Fibroblast of skin of left biceps (primary cell): ENCODE data around the gene ATG2A.
A peak's percentile ranks its signal among the peaks of the same experiment; 100 is the strongest.

Source experiments
- DNase-seq, 2 experiments: peaks; one replicate each; pipeline ENCODE4 v3.0.0-alpha.2; 2013; ENCODE audit warnings: low read depth in 2 of 2

Gene ATG2A

GRCh38 chr11:64916775-64917662 is at the start of gene ATG2A:
TSS of gene ATG2A (minus strand) at chr11:64917209. CDS start at chr11:64917135, 74 bp downstream.
- peak; percentile 99 for DNase-seq

- DNase-seq: no peak
These were observed 46.1 kb upstream of the ATG2A start for GRCh38 chr11:64963072-64963631.

DNA sequence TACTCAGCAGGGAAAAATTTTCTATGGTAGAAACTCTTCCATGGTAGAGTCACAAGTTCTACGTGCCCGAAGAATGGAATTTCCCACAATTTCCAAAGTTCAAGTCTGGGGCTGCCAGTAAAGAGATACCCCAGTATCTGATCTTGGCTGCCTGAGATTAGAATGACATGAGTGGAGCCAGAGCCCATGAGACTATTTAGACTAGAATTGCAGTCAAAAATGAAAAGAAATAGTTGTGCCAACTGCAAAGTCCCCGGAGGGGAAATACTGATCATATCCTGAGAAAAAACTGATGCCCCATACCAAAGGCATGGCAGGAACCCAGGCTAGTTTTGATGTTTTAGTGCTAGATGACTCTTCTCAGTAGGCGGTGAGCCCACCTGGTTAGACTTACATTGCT is 43.7 kb upstream of the ATG2A start:
- no peak for DNase-seq

DNA sequence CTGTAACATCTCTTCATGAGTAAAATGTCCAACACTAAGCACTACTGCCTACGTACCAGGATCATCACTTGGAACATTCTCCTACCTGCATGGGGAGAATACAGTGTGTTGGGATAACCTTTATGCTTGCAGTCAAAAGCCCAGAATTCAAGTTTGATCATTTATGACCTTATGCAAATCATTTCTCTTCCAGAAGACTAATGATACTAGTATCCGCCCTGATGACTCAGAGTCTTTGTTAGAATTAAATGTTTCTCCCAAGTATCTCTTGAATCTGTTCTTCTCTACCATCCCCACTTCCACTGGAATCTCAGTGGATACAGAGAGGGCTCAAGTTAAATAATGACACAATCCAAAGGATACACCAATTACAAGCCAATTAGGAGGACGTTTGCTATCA is 42.5 kb upstream of the ATG2A start:
- no peak for DNase-seq

- DNase-seq: no peak
These were observed 37.2 kb upstream of the ATG2A start for GRCh38 chr11:64954201-64954600.

- no peak for DNase-seq
These were observed 34.5 kb upstream of the ATG2A start for GRCh38 chr11:64951529-64951928.

GRCh38 chr11:64947208-64947814 is 30.3 kb upstream of the ATG2A start:
- no peak for DNase-seq

- no peak for DNase-seq
These were observed 19.5 kb upstream of the ATG2A start for GRCh38 chr11:64936539-64936938.

DNA sequence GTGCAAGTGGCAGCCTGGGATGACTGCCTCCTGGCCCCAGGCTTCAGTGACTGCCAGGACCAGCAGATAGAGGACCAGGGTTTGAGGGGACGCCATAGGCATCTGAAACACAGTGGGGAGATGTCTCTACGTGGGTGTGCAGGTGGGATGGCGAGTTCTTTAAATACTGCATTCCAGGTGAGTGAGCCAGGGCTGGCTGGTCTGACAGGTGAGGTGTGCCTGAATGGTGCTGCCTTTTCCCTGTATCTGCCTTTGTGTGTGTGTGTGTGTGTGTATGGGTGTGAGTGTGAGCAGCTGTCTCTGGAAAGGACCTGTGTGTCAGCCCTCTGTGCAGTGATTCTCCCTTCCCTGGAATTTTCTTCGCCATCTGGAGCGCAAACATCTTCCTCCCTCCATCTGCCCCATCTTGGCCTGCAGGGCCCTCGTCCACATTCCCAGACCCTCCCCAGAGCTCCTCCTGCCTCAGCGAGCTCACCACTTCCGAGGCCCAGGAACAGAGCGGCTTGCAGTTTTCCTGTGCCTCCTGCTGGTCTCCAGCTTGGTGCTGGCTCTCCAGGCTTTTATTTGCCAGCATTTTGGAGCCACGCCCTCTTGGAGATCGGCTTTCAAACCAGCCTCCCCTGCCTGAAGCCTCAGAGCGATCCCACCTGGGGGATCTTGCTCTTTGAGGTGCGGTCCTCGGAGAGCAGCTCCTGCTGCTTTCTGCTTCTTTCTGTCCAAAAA is 18.5 kb upstream of the ATG2A start, which contains the start of gene GPHA2:
Gene GPHA2, minus strand, starts transcription at position 535 of the 723 bp plus-strand sequence. Its CDS starts 433 bp downstream, at position 102.
- DNase-seq: peak; percentile 6

DNA sequence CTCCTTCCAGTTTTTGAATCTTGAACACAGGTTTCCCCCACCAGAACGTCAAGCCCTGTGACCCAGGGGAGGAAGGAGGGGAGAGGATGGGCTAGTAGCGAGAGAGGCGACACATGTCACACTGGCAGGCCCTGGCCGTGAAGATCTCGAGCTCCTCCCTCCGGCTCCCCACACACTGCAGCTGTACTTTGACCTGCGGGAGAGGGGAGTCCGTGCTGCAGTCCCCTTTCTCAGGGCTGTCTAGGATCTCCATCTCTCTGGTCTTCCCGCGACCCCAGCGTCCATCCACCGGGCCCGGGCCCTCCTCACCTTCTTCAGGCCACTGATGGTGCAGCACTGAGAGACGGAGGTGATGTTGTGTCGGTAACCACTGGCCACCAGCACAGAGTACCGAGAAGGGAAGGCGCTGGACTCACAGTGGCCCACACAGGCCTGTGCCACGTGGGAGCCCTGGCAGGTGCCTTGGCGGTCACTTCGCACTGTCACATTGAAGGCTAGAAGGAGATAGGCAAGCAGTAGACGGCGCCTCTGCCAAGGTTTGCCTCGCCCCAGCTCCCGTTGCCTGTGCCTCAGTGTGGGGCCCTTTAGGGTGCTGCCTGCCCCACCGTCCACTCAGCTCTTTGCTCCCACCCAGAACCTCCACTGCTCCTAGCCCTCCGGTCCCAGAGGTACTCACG is 17.8 kb upstream of the ATG2A start:
- DNase-seq: no peak

DNA sequence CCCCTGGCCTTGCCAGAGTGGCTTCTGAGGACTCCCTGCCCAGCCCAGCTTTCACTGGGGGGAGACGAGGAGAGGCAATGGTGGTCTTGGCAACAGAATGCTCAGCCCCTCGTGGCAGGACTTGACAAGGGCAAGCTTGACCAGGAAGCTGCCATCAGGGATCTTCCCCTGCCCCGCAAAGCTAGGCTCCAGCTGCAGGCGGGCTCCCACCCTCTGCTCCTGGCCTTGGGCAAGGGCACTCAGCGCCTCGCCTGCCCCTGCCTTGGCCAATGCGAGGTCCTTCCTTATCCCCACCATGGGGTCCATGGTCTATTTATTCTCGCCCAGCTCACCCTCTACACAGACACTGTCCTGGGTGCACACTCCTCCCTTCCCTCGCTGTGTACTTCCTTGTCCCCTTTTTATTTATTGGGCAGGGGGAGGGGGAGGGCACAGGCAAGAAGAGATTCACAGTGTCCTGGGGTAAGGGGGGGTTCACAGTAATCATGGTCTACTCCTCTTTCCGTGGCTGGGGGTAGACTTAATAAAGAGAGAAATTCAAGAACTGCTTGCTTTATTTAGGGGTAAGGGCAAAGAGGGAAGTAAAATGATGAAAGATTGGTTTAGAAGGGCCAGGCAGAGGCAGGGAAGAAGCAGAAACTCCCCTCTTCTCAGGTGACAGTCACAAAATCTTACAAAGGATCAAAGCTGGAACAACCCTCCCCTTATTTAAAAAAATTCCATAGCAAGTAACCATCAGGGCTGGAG is 17.1 kb upstream of the ATG2A start:
- DNase-seq: no peak

GRCh38 chr11:64933213-64933934 is 16.4 kb upstream of the ATG2A start:
- no peak for DNase-seq

GRCh38 chr11:64932324-64932723 is 15.3 kb upstream of the ATG2A start:
- no peak for DNase-seq

DNA sequence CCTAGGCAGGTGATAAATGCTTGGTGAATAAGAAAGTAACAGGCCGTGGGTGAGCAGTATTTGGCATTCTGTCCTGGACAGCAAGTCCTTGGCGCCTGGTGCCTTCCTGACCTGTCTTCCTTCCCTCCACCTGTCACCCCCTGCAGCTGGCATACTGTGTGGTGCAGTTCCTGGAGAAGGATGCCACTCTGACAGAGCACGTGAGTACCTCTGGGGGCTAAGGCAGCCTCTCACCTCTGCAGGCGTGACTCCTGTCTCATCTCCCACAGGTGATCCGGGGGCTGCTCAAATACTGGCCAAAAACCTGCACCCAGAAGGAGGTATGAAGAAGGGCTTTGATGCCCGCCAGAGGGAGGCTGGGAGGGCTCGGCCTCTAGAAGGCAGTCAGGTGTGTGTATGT is 14.3 kb upstream of the ATG2A start:
- DNase-seq: no peak

GRCh38 chr11:64930340-64930739 is 13.3 kb upstream of the ATG2A start:
- no peak for DNase-seq

DNA sequence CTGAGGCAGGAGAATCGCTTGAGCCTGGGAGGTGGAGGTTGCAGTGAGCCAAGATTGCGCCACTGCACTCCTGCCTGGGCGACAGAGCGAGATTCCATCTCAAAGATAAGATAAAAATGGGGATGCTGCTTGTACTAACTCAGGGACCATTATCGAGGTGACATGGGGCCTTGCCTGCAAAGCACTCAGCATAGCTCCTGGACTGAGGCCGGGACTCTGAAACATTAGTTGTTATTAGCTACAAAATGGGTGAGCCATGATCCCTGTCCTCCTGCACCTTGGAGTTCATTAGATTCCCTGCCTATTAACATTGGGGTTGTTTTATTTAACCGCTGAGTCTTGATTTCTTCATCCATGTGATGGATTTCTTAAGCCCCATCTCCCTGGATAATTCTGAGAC is 12.6 kb upstream of the ATG2A start:
- no peak for DNase-seq

GRCh38 chr11:64928957-64929356 is 11.9 kb upstream of the ATG2A start:
- no peak for DNase-seq

DNA sequence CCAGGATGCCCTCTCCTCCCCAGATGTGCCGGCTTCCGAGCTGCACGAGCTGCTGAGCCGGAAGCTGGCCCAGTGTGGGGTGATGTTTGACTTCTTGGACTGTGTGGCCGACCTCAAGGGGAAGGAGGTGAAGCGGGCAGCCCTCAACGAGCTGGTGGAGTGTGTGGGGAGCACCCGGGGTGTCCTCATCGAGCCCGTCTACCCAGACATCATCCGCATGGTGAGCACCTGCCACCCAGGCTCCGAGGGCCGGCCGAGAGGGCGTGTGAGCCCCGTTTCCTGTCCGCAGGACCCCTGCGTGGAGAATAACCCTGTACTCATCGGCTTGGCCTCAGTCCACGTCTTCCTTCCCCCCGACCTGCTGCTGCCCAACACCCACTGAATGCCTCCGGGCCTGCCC is 9.7 kb upstream of the ATG2A start:
- DNase-seq: no peak

- no peak for DNase-seq
These were observed 8.8 kb upstream of the ATG2A start for GRCh38 chr11:64925536-64926436.
